ENCODE results near the gene PHKA1.

- no peak for TF ChIP-seq CREB1 (CRISPR knock-in tag; IDR thresholded peaks at IDR 0.05; ENCODE audit: low read depth)
- TF ChIP-seq CTCF (conservative IDR thresholded peaks at IDR 0.05; ENCODE audit: low read depth in 2 of 2) = no peak
- TF ChIP-seq POLR2AphosphoS5 (IDR thresholded peaks at IDR 0.05; ENCODE audit: low read depth) = no peak
- TF ChIP-seq REST (IDR thresholded peaks at IDR 0.05; ENCODE audit: unreplicated experiment) = no peak
- no peak for TF ChIP-seq EZH2 (IDR thresholded peaks at IDR 0.05; ENCODE audit: low read depth, unreplicated experiment)
- TF ChIP-seq EZH2phosphoT487 (IDR thresholded peaks at IDR 0.05; ENCODE audit: unreplicated experiment) = no peak
- no peak for TF ChIP-seq ETS1 (IDR thresholded peaks at IDR 0.05)
- no peak for TF ChIP-seq JUNB (IDR thresholded peaks at IDR 0.05; ENCODE audit: unreplicated experiment)
Measured at GRCh38 chrX:72712094-72712755, 1.9 kb downstream of the PHKA1 start.

Measured in GM23338 (cell line).